ENCODE data around the gene ZNF330.

Gene ZNF330

GRCh38 chr4:141283152-141283551 lies 62.5 kb downstream of the ZNF330 start:
- TF ChIP-seq CTCF (IDR thresholded peaks at IDR 0.05; ENCODE audit: low read depth, low read length): no peak
- H3K27me3 ChIP-seq: no peaks in the 10 kb centered on the region
- no peak for DNase-seq
- no peak overlapping the region for H3K4me3 ChIP-seq (ENCODE audit: low read depth, low read length)
- H3K4me1 ChIP-seq: no peaks in the 10 kb centered on the region
- no peaks in the 10 kb centered on the region for H3K9me3 ChIP-seq
- H3K36me3 ChIP-seq: no peaks in the 10 kb centered on the region

- Histone ChIP-seq H3K4me1 (no peaks in the 10 kb centered on the region), H3K27me3 (no peaks in the 10 kb centered on the region), H3K36me3 (no peaks in the 10 kb centered on the region), H3K4me3 (ENCODE audit: low read depth, low read length) (no peak overlapping the region), H3K9me3 (no peaks in the 10 kb centered on the region)
- DNase-seq: no peak
- TF ChIP-seq CTCF (IDR thresholded peaks at IDR 0.05; ENCODE audit: low read depth, low read length): no peak
These were observed 62.9 kb downstream of the ZNF330 start for GRCh38 chr4:141283563-141283962.
